Adrenal gland (tissue), 5 donors: Measurements from ENCODE around the gene ETFA.

ENCODE experiments used
- CTCF ChIP-seq, 6 experiments: fragments of 450-650 bp in 4 of 6; fragments of 200-600 bp in 2 of 6; sonication (generic) in 1 of 6; IDR thresholded peaks; 1 replicate in 5 of 6; 2 replicates in 1 of 6; pipeline versions ENCODE4 v1.5.1 to v1.8.0; 2016 to 2021; ENCODE audit warnings: antibody characterized with exemption in 6 of 6, mild to moderate bottlenecking in 2 of 6, moderate library complexity in 1 of 6
- POLR2A ChIP-seq, 2 donors: fragments of 450-650 bp; IDR thresholded peaks; one replicate each; pipeline ENCODE4 v1.6.1; 2017; ENCODE audit warnings: antibody characterized with exemption in 2 of 2, mild to moderate bottlenecking in 2 of 2, moderate library complexity in 1 of 2
- donor health status: DM: no; HTN: no; CAD: no.

- TF ChIP-seq POLR2A (IDR thresholded peaks at IDR 0.05) (no peak), CTCF (IDR thresholded peaks at IDR 0.05) (no peak)
These were observed 28.8 kb downstream of the ETFA start for GRCh38 chr15:76282465-76282864.
